HG03175 (cell line): ENCODE data around the gene HIVEP3.

Experiments used
- ATAC-seq: cut with Tn5 transposase; IDR thresholded peaks from one replicate; pipeline ENCODE4 v1.9.1; 2021; ENCODE audit warnings: mild to moderate bottlenecking, moderate library complexity; ENCODE audit not compliant: unreplicated experiment

The HIVEP3 gene

GRCh38 chr1:41512701-41513382 is 405.9 kb downstream of the HIVEP3 start:
- no peak for ATAC-seq

DNA sequence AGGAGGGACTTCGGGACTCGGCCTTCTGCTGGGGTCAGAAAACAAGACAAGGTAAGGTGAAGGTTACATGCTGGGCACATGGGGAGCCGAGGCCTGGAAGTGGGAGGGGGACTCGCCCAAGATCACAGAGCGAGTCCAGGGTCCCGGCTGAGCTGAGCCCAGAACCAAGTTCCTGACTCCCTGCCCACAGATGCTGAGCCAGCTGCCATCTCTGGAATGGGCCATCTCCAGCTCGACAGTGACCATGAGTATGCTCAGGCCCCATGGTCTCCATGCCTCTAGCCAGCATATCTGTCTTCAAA is 407.5 kb downstream of the HIVEP3 start:
- no peak for ATAC-seq

DNA sequence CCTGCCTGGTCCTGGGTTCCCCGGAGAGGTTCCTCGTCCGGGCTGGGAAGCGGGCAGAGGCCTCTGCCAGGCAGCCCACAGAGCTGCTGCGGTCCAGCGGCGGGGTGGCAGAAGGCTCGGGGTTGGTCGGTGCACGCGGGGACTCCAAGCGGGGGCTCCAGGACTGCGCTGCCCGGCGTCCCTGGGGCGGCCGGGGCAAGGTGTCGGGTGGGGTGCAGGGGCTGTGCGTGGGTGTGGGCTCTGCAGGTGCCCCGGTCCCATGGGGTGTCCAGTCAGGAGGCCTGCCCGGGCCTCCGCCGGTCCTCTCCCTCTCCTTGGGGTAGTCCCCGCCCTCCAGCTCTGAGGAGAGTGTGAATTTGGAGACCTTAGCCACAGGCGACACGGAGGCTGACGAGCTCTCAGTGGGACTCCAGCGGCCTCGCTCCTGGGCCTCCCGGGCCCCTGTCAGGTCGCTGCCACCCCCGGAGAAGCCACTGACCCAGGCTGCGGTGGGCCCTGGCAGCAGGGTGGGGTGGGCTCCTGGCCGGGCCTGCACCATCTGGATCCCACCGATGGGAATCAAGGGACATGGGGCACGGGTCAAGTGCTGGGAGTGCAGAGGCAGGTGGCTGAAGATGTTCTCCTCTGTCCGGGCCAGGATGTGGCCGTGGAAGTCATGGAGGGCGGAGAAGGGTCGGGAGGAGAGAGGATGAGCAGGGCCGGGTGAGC is 408.0 kb downstream of the HIVEP3 start:
- no peak for ATAC-seq

- no peak for ATAC-seq
Measured at GRCh38 chr1:41509270-41509671, 409.5 kb downstream of the HIVEP3 start.

GRCh38 chr1:41508290-41508689 is 410.4 kb downstream of the HIVEP3 start:
- ATAC-seq, result no peak

DNA sequence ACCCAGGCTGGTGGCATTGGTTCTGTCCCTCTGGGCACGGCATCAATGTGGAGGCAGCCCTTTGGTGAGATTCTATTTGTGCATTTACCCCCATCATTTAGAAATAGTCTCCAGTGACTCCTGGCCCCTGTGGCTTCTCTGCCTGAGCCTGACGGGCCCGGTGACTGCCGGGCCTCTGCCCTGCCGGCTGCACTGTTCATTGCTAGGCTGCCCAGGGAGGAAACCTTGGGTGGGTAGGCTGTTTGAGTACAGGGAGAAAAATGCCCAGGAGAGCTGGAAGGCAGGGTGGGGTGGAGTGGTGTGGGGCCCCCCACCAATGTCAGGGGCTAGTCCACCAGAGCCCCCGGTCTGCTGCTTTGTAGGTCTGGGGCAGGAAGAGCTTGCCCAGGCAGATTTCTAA is 410.9 kb downstream of the HIVEP3 start:
- no peak for ATAC-seq

DNA sequence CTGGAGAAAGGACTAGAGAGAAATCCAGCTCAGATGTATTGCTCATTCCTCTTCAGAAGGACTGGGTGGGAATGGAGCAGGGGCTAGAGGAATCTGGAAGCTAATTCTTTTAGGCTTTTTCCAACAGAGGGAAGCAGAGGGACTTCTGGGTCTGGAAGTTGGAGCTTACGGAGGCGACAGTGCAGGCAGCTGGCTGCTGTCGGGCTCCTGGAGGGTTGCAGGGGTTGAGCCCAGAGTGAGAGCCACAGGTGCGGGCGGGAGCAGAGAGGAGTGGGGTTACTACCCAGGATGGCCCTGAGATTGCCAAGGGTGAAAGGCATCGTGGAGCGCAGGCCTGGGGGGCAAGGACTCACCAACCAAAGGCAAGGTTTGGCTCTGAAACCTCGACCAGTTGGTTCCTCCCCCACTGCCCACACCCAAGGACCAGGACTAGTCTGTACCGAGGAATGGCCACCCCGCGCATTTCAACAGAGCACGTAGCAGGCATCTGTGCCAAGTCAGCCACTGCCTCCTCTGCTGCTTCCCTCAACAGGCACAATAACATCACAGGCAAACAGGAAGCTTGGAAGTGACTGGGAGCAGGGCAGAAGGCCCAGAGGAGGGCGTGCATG is 411.5 kb downstream of the HIVEP3 start:
- ATAC-seq, result no peak

- ATAC-seq, result no peak
Measured at GRCh38 chr1:41504114-41505035, 414.3 kb downstream of the HIVEP3 start.

DNA sequence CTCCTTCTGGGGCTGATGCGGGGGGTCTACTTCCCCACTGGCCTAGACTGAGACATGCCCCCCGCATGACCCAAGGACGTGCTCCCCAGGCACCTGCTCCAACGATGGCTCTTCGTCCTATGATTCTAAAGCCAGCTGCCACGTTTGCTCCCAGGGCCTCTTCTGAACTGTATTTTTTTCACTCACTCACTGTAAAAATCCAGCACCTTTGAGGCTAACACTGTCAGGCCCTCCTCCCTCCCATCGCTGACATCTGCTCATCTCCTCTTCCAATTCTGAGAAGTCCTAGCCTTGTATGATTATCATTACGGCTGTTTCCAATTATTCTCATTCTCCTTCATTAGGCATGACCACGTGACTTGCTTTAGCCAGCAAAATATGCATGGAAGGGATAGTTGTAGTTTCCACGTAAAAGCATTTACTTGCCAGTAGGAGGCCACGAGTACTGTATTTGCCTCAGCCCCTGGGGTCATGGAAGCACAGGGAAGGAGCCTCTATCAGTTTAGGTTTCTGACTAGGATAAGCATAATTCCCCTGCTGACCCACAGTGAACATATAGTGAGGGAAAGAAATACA is 415.1 kb downstream of the HIVEP3 start:
- ATAC-seq, result no peak

DNA sequence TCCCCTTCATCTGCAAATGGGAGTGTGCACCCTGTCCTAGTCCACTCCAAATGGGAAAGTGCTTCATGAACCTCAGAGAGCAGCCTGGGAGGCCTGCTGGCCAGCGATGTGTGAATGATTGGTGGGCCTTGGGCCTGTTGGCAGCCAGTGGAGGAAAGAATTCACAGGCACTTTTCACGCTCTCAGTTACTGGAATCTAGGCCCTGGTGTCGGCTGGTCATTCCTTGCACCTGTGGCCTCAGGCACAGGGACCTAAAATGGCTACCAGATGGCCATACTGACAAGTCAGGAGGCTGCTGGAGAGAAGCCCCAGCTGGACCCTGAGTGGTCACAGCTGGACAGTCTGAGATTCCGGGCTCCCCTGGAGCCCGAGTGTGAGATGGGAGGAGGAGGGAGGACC is 415.8 kb downstream of the HIVEP3 start:
- ATAC-seq, result no peak

GRCh38 chr1:41501581-41501980 is 417.1 kb downstream of the HIVEP3 start:
- ATAC-seq, result no peak

DNA sequence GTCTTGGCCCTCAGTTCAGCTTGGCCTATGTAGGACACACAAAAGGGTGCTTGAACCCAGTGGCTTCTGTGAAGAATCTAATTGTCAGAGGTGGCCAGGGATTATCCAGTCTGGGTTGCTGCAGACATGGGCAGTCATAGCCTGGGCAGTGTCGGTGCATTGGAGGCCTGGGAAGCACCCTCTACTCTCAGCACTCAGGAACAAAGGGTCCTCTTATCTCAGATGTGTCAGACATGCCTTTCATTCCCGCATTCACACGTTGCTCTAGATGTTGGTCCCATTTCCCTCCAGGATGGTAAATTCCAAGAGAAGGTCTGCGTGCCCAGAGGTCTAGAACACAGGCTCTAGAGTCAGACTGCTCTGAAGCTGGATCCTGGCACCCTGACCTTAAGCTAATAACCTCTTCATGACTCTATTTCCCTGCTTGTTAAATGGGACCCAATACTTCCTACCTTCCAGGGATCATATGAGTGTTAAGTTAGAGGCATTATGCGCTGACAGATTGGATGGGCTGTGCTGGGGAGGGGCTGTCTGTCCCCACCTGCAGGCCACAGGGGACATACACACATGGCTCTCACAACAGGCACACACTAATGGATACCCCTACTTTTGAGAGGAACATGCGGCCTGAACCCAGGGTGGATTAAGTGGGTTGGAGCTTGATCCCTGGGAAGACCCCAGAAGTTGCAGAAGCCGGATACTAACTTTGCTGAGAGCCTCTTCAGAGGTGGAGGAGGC is 417.8 kb downstream of the HIVEP3 start:
- no peak for ATAC-seq

DNA sequence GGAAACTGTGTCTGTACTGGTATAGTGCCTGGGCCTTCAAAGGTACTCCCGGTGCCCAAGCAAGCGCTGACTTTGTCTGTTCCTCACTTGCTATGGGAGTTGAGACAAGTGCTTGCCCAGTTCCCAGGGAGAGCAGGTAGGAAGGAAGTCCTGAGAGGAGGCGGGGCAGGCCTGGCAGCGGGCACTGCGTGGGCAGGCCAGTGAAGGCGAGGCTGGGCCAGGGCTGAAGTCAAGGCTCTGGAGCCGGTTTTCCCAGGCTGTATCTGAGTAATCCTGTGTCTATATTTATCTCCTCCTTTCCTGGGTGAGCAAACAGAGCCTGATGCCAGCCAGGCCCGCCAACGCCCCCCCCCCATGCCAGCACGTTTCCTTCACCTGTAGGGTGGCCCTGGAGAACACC is 418.3 kb downstream of the HIVEP3 start:
- no peak for ATAC-seq

DNA sequence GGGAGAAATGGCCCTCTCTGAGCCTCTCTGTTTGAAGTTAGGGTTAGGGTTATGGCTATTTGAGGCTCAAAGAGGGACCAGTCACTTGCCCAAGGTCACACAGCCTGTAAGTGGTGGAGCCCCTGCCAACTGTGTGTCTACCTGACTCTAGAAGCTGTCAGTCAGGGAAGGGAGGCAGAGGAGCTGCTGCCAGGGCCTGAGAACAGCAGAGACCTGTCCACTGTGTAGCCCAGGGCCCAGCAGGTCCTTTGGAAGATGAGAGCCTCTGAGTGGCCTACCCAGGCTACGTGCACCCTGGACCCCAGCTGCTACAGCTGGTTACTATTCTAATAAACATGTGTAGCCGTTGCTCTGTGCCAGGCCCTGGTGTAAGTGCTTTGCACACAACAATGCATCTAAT is 419.1 kb downstream of the HIVEP3 start:
- ATAC-seq, result no peak

- ATAC-seq, result no peak
Measured at GRCh38 chr1:41498804-41499203, 419.9 kb downstream of the HIVEP3 start.

DNA sequence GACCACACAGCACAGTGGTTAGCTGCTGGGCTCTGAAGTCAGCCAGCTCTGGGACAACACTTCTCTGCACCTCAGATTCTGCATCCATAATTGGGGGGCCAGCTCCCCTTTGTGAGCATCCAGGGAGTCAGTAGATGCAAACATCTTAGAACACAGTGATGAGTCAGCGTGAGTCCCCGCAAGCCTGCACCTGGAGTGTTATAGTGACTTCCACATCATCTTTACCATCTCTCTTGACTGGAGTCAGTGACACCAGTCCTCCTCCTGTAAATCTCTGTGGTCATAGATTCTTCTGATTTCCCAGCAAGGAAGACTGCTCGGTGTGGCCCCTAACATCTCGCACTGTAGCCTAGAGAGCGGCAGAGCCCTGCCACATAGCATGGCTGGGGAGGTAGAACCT is 420.3 kb downstream of the HIVEP3 start:
- ATAC-seq, result no peak

DNA sequence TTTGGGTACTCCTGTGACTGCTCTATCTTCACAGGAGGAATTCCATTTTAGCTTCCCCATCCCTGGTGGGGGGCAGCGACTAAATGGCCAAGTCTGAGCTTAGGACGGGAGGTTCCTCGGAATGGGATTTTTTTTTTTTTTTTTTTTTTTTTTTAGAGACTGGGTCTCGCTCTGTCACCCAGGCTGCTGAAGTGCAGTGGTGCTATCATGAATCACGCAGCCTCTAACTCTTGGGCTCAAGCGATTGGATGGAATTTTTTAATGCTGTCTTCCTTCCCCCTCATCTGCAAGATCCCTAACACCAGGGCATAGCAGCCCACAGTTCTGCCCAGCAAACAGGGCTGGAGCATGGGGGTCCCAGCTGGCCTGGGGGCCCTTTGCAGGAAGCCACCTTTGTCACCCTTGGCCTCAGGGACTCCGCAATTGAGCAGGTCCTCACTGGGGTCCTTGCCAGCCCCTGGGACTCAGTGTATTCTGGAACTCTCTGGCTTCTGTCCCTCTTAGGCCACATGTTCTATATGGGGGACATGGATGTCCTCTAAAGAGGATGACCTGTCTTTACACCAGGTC is 421.2 kb downstream of the HIVEP3 start:
- no peak for ATAC-seq

GRCh38 chr1:41497056-41497440 is 421.7 kb downstream of the HIVEP3 start:
- no peak for ATAC-seq

GRCh38 chr1:41496080-41497055 is 422.4 kb downstream of the HIVEP3 start:
- ATAC-seq, result no peak
